OCI-LY3 (cell line): Measurements from ENCODE around the gene SPARCL1.

Experiments used
- EZH2phosphoT487 ChIP-seq: fragments of 200-600 bp; shearing (Covaris generic); IDR thresholded peaks from 2 replicates; pipeline ENCODE4 v1.6.1; 2018; ENCODE audit warnings: antibody characterized with exemption, mixed run types, low read depth
- TF ChIP-seq, protein P1 (sequence below): fragments of 200-600, 300-600 bp; sonication (generic); IDR thresholded peaks from 2 replicates; pipeline ENCODE4 v1.5.1; 2014; ENCODE audit warnings: antibody characterized with exemption, low read length, low read depth

DNA sequence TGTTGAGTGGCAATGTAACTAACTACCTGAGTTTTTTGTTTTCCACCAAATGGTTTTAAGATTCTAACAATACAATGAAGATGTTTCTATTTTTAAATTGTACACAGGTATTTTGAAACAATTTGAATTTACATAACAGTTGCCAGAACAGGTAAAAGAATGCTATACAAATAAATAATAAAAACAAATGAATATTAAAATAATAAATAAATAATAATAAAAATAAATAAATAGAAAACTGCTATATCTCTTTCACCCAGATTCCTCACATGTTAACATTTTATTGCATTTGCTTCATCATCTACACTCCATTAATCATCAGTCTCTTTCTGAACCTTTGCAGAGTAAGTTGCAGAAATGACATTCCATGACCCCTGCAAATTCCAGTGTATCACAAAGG lies 46.8 kb upstream of the SPARCL1 start:
- TF ChIP-seq, protein P1, sequence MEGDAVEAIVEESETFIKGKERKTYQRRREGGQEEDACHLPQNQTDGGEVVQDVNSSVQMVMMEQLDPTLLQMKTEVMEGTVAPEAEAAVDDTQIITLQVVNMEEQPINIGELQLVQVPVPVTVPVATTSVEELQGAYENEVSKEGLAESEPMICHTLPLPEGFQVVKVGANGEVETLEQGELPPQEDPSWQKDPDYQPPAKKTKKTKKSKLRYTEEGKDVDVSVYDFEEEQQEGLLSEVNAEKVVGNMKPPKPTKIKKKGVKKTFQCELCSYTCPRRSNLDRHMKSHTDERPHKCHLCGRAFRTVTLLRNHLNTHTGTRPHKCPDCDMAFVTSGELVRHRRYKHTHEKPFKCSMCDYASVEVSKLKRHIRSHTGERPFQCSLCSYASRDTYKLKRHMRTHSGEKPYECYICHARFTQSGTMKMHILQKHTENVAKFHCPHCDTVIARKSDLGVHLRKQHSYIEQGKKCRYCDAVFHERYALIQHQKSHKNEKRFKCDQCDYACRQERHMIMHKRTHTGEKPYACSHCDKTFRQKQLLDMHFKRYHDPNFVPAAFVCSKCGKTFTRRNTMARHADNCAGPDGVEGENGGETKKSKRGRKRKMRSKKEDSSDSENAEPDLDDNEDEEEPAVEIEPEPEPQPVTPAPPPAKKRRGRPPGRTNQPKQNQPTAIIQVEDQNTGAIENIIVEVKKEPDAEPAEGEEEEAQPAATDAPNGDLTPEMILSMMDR, result no peak
- TF ChIP-seq EZH2phosphoT487, result no peak
